HL-60 (cell line): ENCODE data around the gene VPS13D.
A peak's percentile ranks its signal among the peaks of the same experiment; 100 is the strongest.

Experiments
- DNase-seq, 2 experiments: peaks; one replicate each; pipeline ENCODE4 v3.0.0-alpha.2; 2010 to 2020; ENCODE audit warnings: low read depth in 1 of 2, low spot score in 1 of 2
- H3K27ac ChIP-seq: fragments of 250-450 bp; sonication (Bioruptor Pico); replicated peaks from 2 replicates; pipeline ENCODE4 v1.5.1; 2020; ENCODE audit warnings: mild to moderate bottlenecking, moderate library complexity
- H3K27me3 ChIP-seq: fragments of 250-450 bp; sonication (Bioruptor Pico); 2 replicates; pipeline ENCODE4 v1.5.1; 2021; ENCODE audit warnings: mild to moderate bottlenecking, moderate library complexity; ENCODE audit not compliant: insufficient read depth, poor library complexity, severe bottlenecking
- H3K4me3 ChIP-seq: replicated peaks from 2 replicates; pipeline ENCODE4 v1.5.1; 2011; ENCODE audit warnings: mild to moderate bottlenecking, control low read depth, low read length; ENCODE audit not compliant: insufficient read depth
- CTCF ChIP-seq: IDR thresholded peaks from one replicate; pipeline ENCODE4 v1.5.1; 2011; ENCODE audit warnings: low read length, control low read depth, inconsistent platforms; ENCODE audit not compliant: insufficient read depth
- GABPA ChIP-seq: IDR thresholded peaks from 2 replicates; pipeline ENCODE4 v1.6.1; 2012; ENCODE audit warnings: low read depth
- POLR2AphosphoS5 ChIP-seq: IDR thresholded peaks from 2 replicates; pipeline ENCODE4 v1.6.1; 2012; ENCODE audit warnings: low read depth
- REST ChIP-seq: IDR thresholded peaks from 2 replicates; pipeline ENCODE4 v1.6.1; 2012; ENCODE audit warnings: low read depth; ENCODE audit not compliant: insufficient replicate concordance
- SPI1 ChIP-seq: IDR thresholded peaks from 2 replicates; pipeline ENCODE4 v1.6.1; 2012; ENCODE audit warnings: low read depth, mild to moderate bottlenecking, borderline replicate concordance

VPS13D gene

GRCh38 chr1:12271033-12271432, 41.2 kb downstream of the VPS13D start:
- no peak for TF ChIP-seq GABPA
- TF ChIP-seq POLR2AphosphoS5, result no peak
- TF ChIP-seq SPI1, result no peak
- TF ChIP-seq REST, result no peak
- DNase-seq, result no peak
- Histone ChIP-seq H3K27me3 (no peaks in the 10 kb centered on the region), H3K4me3 (no peak overlapping the region), H3K27ac (no peak overlapping the region)

GRCh38 chr1:12272770-12273169, 42.9 kb downstream of the VPS13D start:
- Histone ChIP-seq H3K4me3 (no peak overlapping the region), H3K27me3 (no peaks in the 10 kb centered on the region), H3K27ac (no peak overlapping the region)
- DNase-seq, result no peak
- TF ChIP-seq REST, result no peak
- no peak for TF ChIP-seq SPI1
- TF ChIP-seq CTCF, result no peak
- TF ChIP-seq POLR2AphosphoS5, result no peak
- no peak for TF ChIP-seq GABPA

- peak in 1 of 2 experiments; percentile 26 for DNase-seq
- H3K4me3 ChIP-seq, result no peak overlapping the region
- no peak overlapping the region for H3K27ac ChIP-seq
- no peaks in the 10 kb centered on the region for H3K27me3 ChIP-seq
- TF ChIP-seq CTCF, result peak; percentile 62
- no peak for TF ChIP-seq REST
Observed at GRCh38 chr1:12275370-12275769, 45.5 kb downstream of the VPS13D start.

GRCh38 chr1:12276225-12276624, 46.4 kb downstream of the VPS13D start:
- H3K27ac ChIP-seq, result no peak overlapping the region
- peak in 1 of 2 experiments; percentile 41 for DNase-seq
- no peaks in the 10 kb centered on the region for H3K27me3 ChIP-seq
- TF ChIP-seq CTCF (peak; percentile 2), GABPA (no peak)
- no peak overlapping the region for H3K4me3 ChIP-seq
